Measurements from ENCODE around the gene TNS1.

Gene TNS1

GRCh38 chr2:217797165-217797564 is 205.6 kb downstream of the TNS1 start:
- no peak overlapping the region for H3K4me2 ChIP-seq (ENCODE audit: low read depth, low read length, poor library complexity, severe bottlenecking)
- H3K4me3 ChIP-seq (ENCODE audit: low read length, poor library complexity, severe bottlenecking): no peak overlapping the region
- no peak overlapping the region for H2AFZ ChIP-seq (ENCODE audit: low read length)
- no peaks in the 10 kb centered on the region for H3K79me2 ChIP-seq (ENCODE audit: insufficient read depth, low read length)
- no peaks in the 10 kb centered on the region for H3K36me3 ChIP-seq (ENCODE audit: insufficient read depth, low read length)
- H3K9me3 ChIP-seq (ENCODE audit: insufficient read depth, low read depth, low read length): no peaks in the 10 kb centered on the region
- H3K9me2 ChIP-seq (replicated peaks; ENCODE audit: low read depth, low read length): no peaks in the 10 kb centered on the region
- no peaks in the 10 kb centered on the region for H3K4me1 ChIP-seq (ENCODE audit: insufficient read depth, low read length, poor library complexity, severe bottlenecking)
- no peaks in the 10 kb centered on the region for H4K20me1 ChIP-seq (ENCODE audit: insufficient read depth, low read length, poor library complexity, severe bottlenecking)
- no peak overlapping the region for H3K9ac ChIP-seq (ENCODE audit: low read depth, low read length, poor library complexity, severe bottlenecking)
- no peaks in the 10 kb centered on the region for H3F3A ChIP-seq (ENCODE audit: low read depth)
- H3K27me3 ChIP-seq (ENCODE audit: insufficient read depth, low read length, poor library complexity, severe bottlenecking): no peaks in the 10 kb centered on the region
- TF ChIP-seq CTCF (conservative IDR thresholded peaks at IDR 0.05; ENCODE audit: low read length) (no peak), EZH2phosphoT487 (IDR thresholded peaks at IDR 0.05; ENCODE audit: borderline replicate concordance) (no peak)

DNA sequence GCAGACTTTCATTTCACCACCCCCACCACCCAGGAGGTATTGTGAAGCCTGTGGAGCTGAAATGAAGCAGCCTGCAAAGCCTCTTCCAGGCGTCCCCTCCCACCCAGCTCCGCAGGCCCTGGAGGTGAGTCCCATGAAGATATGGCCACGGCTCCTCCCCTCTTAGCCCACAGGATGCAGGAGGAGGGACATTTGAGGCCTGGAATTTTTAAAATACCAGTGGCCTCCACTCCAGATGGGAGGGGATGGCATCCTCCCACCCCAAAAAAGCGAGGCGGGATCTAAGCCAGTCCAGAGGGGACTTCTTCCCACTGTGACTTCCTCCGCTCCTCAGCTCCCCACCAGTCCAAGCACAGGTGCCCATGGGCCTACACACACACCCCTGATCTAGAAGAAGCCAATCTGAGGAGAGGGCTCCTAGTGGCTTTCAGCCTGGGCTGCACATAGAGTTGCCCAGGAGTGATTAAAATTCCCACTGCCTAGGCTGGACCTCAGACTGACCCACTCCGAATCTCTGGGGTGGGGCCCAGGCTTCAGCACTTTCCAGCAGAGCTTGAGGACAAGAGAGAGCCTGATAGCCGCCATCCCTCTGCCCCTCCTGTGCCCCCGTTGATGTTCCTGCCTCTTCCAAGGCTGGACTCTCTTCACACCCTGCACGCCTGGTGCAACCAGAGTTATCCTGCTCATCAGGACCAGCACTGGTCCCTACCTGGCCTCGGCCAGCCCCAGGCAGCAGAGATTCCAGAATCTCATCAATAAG is 206.9 kb downstream of the TNS1 start:
- Histone ChIP-seq H3K4me3 (ENCODE audit: low read length, poor library complexity, severe bottlenecking) (no peak overlapping the region), H3K9me3 (ENCODE audit: insufficient read depth, low read depth, low read length) (no peaks in the 10 kb centered on the region), H3K4me2 (ENCODE audit: low read depth, low read length, poor library complexity, severe bottlenecking) (no peak overlapping the region), H3K27me3 (ENCODE audit: insufficient read depth, low read length, poor library complexity, severe bottlenecking) (no peaks in the 10 kb centered on the region), H3K9me2 (replicated peaks; ENCODE audit: low read depth, low read length) (no peaks in the 10 kb centered on the region), H2AFZ (ENCODE audit: low read length) (no peak overlapping the region), H4K20me1 (ENCODE audit: insufficient read depth, low read length, poor library complexity, severe bottlenecking) (no peaks in the 10 kb centered on the region), H3K79me2 (ENCODE audit: insufficient read depth, low read length) (no peaks in the 10 kb centered on the region), H3K4me1 (ENCODE audit: insufficient read depth, low read length, poor library complexity, severe bottlenecking) (no peaks in the 10 kb centered on the region), H3K9ac (ENCODE audit: low read depth, low read length, poor library complexity, severe bottlenecking) (no peak overlapping the region), H3K36me3 (ENCODE audit: insufficient read depth, low read length) (no peaks in the 10 kb centered on the region), H3F3A (ENCODE audit: low read depth) (no peaks in the 10 kb centered on the region)
- TF ChIP-seq EZH2phosphoT487 (IDR thresholded peaks at IDR 0.05; ENCODE audit: borderline replicate concordance): no peak

DNA sequence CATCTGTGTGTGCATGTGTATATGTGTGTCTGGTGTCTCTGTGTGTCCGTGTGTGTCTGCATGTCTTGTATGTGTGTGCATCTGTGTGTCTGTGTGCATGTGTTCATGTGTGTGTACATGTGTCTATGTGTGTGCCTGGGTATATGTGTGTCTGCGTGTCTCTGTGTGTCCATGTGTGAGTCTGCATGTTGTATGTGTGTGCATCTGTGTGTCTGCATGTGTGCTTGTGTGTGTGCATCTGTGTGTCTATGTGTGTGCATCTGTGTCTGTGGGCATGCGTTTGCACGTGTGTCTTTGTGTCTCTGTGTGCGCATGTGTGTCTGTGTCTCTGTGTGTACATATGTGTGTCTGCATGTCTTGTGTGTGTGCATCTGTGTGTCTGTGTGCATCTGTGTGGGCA is 207.7 kb downstream of the TNS1 start:
- H2AFZ ChIP-seq (ENCODE audit: low read length): no peak overlapping the region
- H3K36me3 ChIP-seq (ENCODE audit: insufficient read depth, low read length): no peaks in the 10 kb centered on the region
- no peak overlapping the region for H3K4me2 ChIP-seq (ENCODE audit: low read depth, low read length, poor library complexity, severe bottlenecking)
- no peak overlapping the region for H3K4me3 ChIP-seq (ENCODE audit: low read length, poor library complexity, severe bottlenecking)
- no peaks in the 10 kb centered on the region for H3K9me3 ChIP-seq (ENCODE audit: insufficient read depth, low read depth, low read length)
- H3K9ac ChIP-seq (ENCODE audit: low read depth, low read length, poor library complexity, severe bottlenecking): no peak overlapping the region
- H3K27me3 ChIP-seq (ENCODE audit: insufficient read depth, low read length, poor library complexity, severe bottlenecking): no peaks in the 10 kb centered on the region
- H3K79me2 ChIP-seq (ENCODE audit: insufficient read depth, low read length): no peaks in the 10 kb centered on the region
- H3F3A ChIP-seq (ENCODE audit: low read depth): no peaks in the 10 kb centered on the region
- H3K9me2 ChIP-seq (replicated peaks; ENCODE audit: low read depth, low read length): no peaks in the 10 kb centered on the region
- H3K4me1 ChIP-seq (ENCODE audit: insufficient read depth, low read length, poor library complexity, severe bottlenecking): no peaks in the 10 kb centered on the region
- TF ChIP-seq EZH2phosphoT487 (IDR thresholded peaks at IDR 0.05; ENCODE audit: borderline replicate concordance) (no peak), CTCF (conservative IDR thresholded peaks at IDR 0.05; ENCODE audit: low read length) (no peak)
- no peaks in the 10 kb centered on the region for H4K20me1 ChIP-seq (ENCODE audit: insufficient read depth, low read length, poor library complexity, severe bottlenecking)

All from Loucy (cell line).